ENCODE measurements around the gene MAB21L1. TPM values are rescaled to one million over a fixed set of nuclear protein-coding genes. Genes with fewer than 3 reads are reported as not detected.

MAB21L1 gene
- total RNA-seq, 1 donor from 2014 or later = not detected

- no peak for DNase-seq (ENCODE audit: low read depth)
- no peak overlapping the region for H3K4me3 ChIP-seq (ENCODE audit: low read depth, low read length)
- no peaks in the 10 kb centered on the region for H3K27me3 ChIP-seq (ENCODE audit: control insufficient read depth, insufficient read depth, low read length)
- no peak for TF ChIP-seq CTCF (IDR thresholded peaks at IDR 0.05; ENCODE audit: insufficient read depth, low read length, poor library complexity, severe bottlenecking)
- no peaks in the 10 kb centered on the region for H3K36me3 ChIP-seq (ENCODE audit: control insufficient read depth, insufficient read depth, low read length)
Measured at GRCh38 chr13:35498231-35498630, 21.7 kb upstream of the MAB21L1 start.

- DNase-seq (ENCODE audit: low read depth) = no peak
- Histone ChIP-seq H3K4me3 (ENCODE audit: low read depth, low read length) (no peak overlapping the region), H3K36me3 (ENCODE audit: control insufficient read depth, insufficient read depth, low read length) (no peaks in the 10 kb centered on the region), H3K27me3 (ENCODE audit: control insufficient read depth, insufficient read depth, low read length) (no peaks in the 10 kb centered on the region)
- TF ChIP-seq CTCF (IDR thresholded peaks at IDR 0.05; ENCODE audit: insufficient read depth, low read length, poor library complexity, severe bottlenecking) = no peak
Measured at GRCh38 chr13:35496761-35497386, 20.4 kb upstream of the MAB21L1 start.

GRCh38 chr13:35496006-35496405 lies 19.5 kb upstream of the MAB21L1 start:
- H3K4me3 ChIP-seq (ENCODE audit: low read depth, low read length) = no peak overlapping the region
- no peaks in the 10 kb centered on the region for H3K27me3 ChIP-seq (ENCODE audit: control insufficient read depth, insufficient read depth, low read length)
- H3K36me3 ChIP-seq (ENCODE audit: control insufficient read depth, insufficient read depth, low read length) = no peaks in the 10 kb centered on the region
- no peak for DNase-seq (ENCODE audit: low read depth)
- TF ChIP-seq CTCF (IDR thresholded peaks at IDR 0.05; ENCODE audit: insufficient read depth, low read length, poor library complexity, severe bottlenecking) = no peak

GRCh38 chr13:35489050-35489449 lies 12.6 kb upstream of the MAB21L1 start:
- Histone ChIP-seq H3K36me3 (ENCODE audit: control insufficient read depth, insufficient read depth, low read length) (no peaks in the 10 kb centered on the region), H3K4me3 (ENCODE audit: low read depth, low read length) (no peak overlapping the region), H3K27me3 (ENCODE audit: control insufficient read depth, insufficient read depth, low read length) (no peaks in the 10 kb centered on the region)
- DNase-seq (ENCODE audit: low read depth) = no peak
- TF ChIP-seq CTCF (IDR thresholded peaks at IDR 0.05; ENCODE audit: insufficient read depth, low read length, poor library complexity, severe bottlenecking) = no peak

GRCh38 chr13:35485424-35485823 lies 8.9 kb upstream of the MAB21L1 start:
- H3K36me3 ChIP-seq (ENCODE audit: control insufficient read depth, insufficient read depth, low read length) = no peaks in the 10 kb centered on the region
- H3K27me3 ChIP-seq (ENCODE audit: control insufficient read depth, insufficient read depth, low read length) = no peaks in the 10 kb centered on the region
- no peak overlapping the region for H3K4me3 ChIP-seq (ENCODE audit: low read depth, low read length)
- TF ChIP-seq CTCF (IDR thresholded peaks at IDR 0.05; ENCODE audit: insufficient read depth, low read length, poor library complexity, severe bottlenecking) = no peak
- DNase-seq (ENCODE audit: low read depth) = no peak

- no peak for DNase-seq (ENCODE audit: low read depth)
- Histone ChIP-seq H3K4me3 (ENCODE audit: low read depth, low read length) (no peak overlapping the region), H3K36me3 (ENCODE audit: control insufficient read depth, insufficient read depth, low read length) (no peaks in the 10 kb centered on the region), H3K27me3 (ENCODE audit: control insufficient read depth, insufficient read depth, low read length) (no peaks in the 10 kb centered on the region)
- no peak for TF ChIP-seq CTCF (IDR thresholded peaks at IDR 0.05; ENCODE audit: insufficient read depth, low read length, poor library complexity, severe bottlenecking)
Measured at GRCh38 chr13:35484384-35484783, 7.9 kb upstream of the MAB21L1 start.
